Esophagus squamous epithelium (tissue), 4 donors: ENCODE measurements around the gene RASSF10.

ENCODE experiments used
- POLR2A ChIP-seq, 4 donors: fragments of 450-650 bp; IDR thresholded peaks; one replicate each; pipeline ENCODE4 v1.6.1; 2017; ENCODE audit warnings: antibody characterized with exemption in 4 of 4, mild to moderate bottlenecking in 4 of 4, moderate library complexity in 3 of 4
- TF ChIP-seq, protein P1 (sequence below), 6 experiments: fragments of 450-650 bp in 4 of 6; fragments of 200-600 bp in 2 of 6; sonication (generic) in 2 of 6; IDR thresholded peaks; one replicate each; pipeline ENCODE4 v1.5.1; 2016 to 2019; ENCODE audit warnings: antibody characterized with exemption in 6 of 6, mild to moderate bottlenecking in 4 of 6, moderate library complexity in 4 of 6

GRCh38 chr11:13031349-13031748 is 22.2 kb downstream of the RASSF10 start:
- no peak for TF ChIP-seq POLR2A (IDR thresholded peaks at IDR 0.05)
- TF ChIP-seq, protein P1, sequence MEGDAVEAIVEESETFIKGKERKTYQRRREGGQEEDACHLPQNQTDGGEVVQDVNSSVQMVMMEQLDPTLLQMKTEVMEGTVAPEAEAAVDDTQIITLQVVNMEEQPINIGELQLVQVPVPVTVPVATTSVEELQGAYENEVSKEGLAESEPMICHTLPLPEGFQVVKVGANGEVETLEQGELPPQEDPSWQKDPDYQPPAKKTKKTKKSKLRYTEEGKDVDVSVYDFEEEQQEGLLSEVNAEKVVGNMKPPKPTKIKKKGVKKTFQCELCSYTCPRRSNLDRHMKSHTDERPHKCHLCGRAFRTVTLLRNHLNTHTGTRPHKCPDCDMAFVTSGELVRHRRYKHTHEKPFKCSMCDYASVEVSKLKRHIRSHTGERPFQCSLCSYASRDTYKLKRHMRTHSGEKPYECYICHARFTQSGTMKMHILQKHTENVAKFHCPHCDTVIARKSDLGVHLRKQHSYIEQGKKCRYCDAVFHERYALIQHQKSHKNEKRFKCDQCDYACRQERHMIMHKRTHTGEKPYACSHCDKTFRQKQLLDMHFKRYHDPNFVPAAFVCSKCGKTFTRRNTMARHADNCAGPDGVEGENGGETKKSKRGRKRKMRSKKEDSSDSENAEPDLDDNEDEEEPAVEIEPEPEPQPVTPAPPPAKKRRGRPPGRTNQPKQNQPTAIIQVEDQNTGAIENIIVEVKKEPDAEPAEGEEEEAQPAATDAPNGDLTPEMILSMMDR (IDR thresholded peaks at IDR 0.05): no peak
